ENCODE results near the gene WNT6. TPM values are rescaled to one million over a fixed set of nuclear protein-coding genes. Genes with fewer than 3 reads are reported as not detected.

The WNT6 gene
- total and polyA plus RNA-seq, 2 of the 8 experiments (the other 6 are each of a cell fraction or from before 2014, with no cell fraction given), result not detected

GRCh38 chr2:218875692-218876246 lies 16.2 kb downstream of the WNT6 start (continued):
- no peak for TF ChIP-seq RXRA (IDR thresholded peaks at IDR 0.05; ENCODE audit: insufficient read depth, low read depth, low read length)
- no peak for TF ChIP-seq ZNF274 (IDR thresholded peaks at IDR 0.05; ENCODE audit: borderline replicate concordance, extremely low read depth, low read length)
- TF ChIP-seq BRCA1 (IDR thresholded peaks at IDR 0.05; ENCODE audit: low read depth, low read length), result no peak
- TF ChIP-seq CTBP2 (IDR thresholded peaks at IDR 0.05; ENCODE audit: borderline replicate concordance, insufficient read depth, insufficient read length, low read length), result no peak
- no peak for TF ChIP-seq SP2 (IDR thresholded peaks at IDR 0.05; ENCODE audit: low read length)
